OCI-LY7 (cell line): Measurements from ENCODE around the gene SEZ6. TPM values are rescaled to one million over a fixed set of nuclear protein-coding genes. Genes with fewer than 3 reads are reported as not detected.

Source experiments
- BruUV-seq: library from RNA; stranded (reverse); fragments of 400-500 nt; replicated peaks from 2 replicates; lab custom pipeline; 2021; lab: Mats Ljungman, UMichigan
- CTCF ChIA-PET: fragments of 300-600 bp; sonication (Branson Sonifier 250); formaldehyde crosslinking; loops from one replicate; lab custom pipeline; 2022; ENCODE audit warnings: antibody characterized with exemption; ENCODE audit not compliant: unreplicated experiment; lab: Charles Lee
- POLR2A ChIA-PET: fragments of 300-600 bp; sonication (Branson Sonifier 250); formaldehyde crosslinking; loops from one replicate; lab custom pipeline; 2022; ENCODE audit warnings: antibody characterized with exemption; lab: Charles Lee
- DNase-seq: peaks from one replicate; pipeline ENCODE4 v3.0.0-alpha.2; 2015; ENCODE audit warnings: low spot score
- H2AFZ ChIP-seq: fragments of 200-600 bp; sonication (generic), shearing (Covaris generic); 2 replicates; pipeline ENCODE4 v1.6.1; 2014; ENCODE audit warnings: mild to moderate bottlenecking, antibody characterized with exemption, low read length, moderate library complexity
- H3K27ac ChIP-seq: fragments of 200-600 bp; sonication (generic); 2 replicates; pipeline ENCODE4 v1.5.1; 2014; ENCODE audit warnings: mixed run types, low read depth, mild to moderate bottlenecking, moderate library complexity, low read length, inconsistent platforms; ENCODE audit not compliant: poor library complexity, severe bottlenecking
- H3K36me3 ChIP-seq: fragments of 200-600 bp; sonication (generic); 2 replicates; pipeline ENCODE4 v1.6.1; 2014; ENCODE audit warnings: mild to moderate bottlenecking, antibody characterized with exemption, low read length, moderate library complexity, mixed read lengths; ENCODE audit not compliant: insufficient read depth
- H3K4me1 ChIP-seq: fragments of 200-600 bp; sonication (generic); 2 replicates; pipeline ENCODE4 v1.5.1; 2014; ENCODE audit warnings: mild to moderate bottlenecking, low read length; ENCODE audit not compliant: insufficient read depth, poor library complexity, severe bottlenecking
- H3K4me2 ChIP-seq: fragments of 200-600 bp; sonication (generic); 2 replicates; pipeline ENCODE4 v1.6.1; 2014; ENCODE audit warnings: mild to moderate bottlenecking, low read length
- H3K4me3 ChIP-seq: fragments of 200-600 bp; sonication (generic); 2 replicates; pipeline ENCODE4 v1.5.1; 2014; ENCODE audit warnings: mild to moderate bottlenecking, low read depth, low read length; ENCODE audit not compliant: poor library complexity, severe bottlenecking
- H3K79me2 ChIP-seq: fragments of 200-600 bp; sonication (generic); 2 replicates; pipeline ENCODE4 v1.6.1; 2016; ENCODE audit warnings: low read depth, mild to moderate bottlenecking, low read length, moderate library complexity, mixed read lengths; ENCODE audit not compliant: insufficient read depth
- H3K9me2 ChIP-seq: fragments of 200-600 bp; sonication (generic); 2 replicates; pipeline ENCODE4 v1.6.1; 2016; ENCODE audit warnings: mild to moderate bottlenecking, low read length, mixed read lengths; ENCODE audit not compliant: insufficient read depth
- H3K9me3 ChIP-seq: fragments of 200-600 bp; sonication (generic); 2 replicates; pipeline ENCODE4 v1.6.1; 2014; ENCODE audit warnings: mild to moderate bottlenecking, mixed run types, low read length, mixed read lengths
- H4K20me1 ChIP-seq: fragments of 200-600 bp; sonication (generic); 2 replicates; pipeline ENCODE4 v1.6.1; 2014; ENCODE audit warnings: mild to moderate bottlenecking, antibody characterized with exemption, low read length, moderate library complexity, mixed read lengths; ENCODE audit not compliant: insufficient read depth
- EZH2phosphoT487 ChIP-seq: fragments of 200-600 bp; sonication (generic); IDR thresholded peaks from 2 replicates; pipeline ENCODE4 v1.6.1; 2018; ENCODE audit warnings: low read depth, borderline replicate concordance, mild to moderate bottlenecking, mixed run types, antibody characterized with exemption, low read length, moderate library complexity, mixed read lengths
- intact Hi-C: fragments of 100-400 bp; cut with micrococcal nuclease; formaldehyde crosslinking; loops from one replicate; pipeline ENCODE4 v1.10.0; 2022; ENCODE audit not compliant: unreplicated experiment
- total RNA-seq, 2 experiments: library from RNA; depleted of rRNA in 1 of 2; stranded (reverse); fragments of >200 nt in 1 of 2; shearing (Covaris generic) in 1 of 2; gene quantifications; 2 replicates each; pipeline ENCODE4 v1.2.3, GENCODE V29; 2014 to 2022
- TF ChIP-seq, protein P1 (sequence below): fragments of 200-600 bp; sonication (generic); conservative IDR thresholded peaks from 2 replicates; pipeline ENCODE4 v1.5.1; 2014; ENCODE audit warnings: mild to moderate bottlenecking, antibody characterized with exemption, low read length, moderate library complexity, mixed read lengths

The SEZ6 gene
- total RNA-seq, 2 experiments from 2014 or later, result not detected

DNA sequence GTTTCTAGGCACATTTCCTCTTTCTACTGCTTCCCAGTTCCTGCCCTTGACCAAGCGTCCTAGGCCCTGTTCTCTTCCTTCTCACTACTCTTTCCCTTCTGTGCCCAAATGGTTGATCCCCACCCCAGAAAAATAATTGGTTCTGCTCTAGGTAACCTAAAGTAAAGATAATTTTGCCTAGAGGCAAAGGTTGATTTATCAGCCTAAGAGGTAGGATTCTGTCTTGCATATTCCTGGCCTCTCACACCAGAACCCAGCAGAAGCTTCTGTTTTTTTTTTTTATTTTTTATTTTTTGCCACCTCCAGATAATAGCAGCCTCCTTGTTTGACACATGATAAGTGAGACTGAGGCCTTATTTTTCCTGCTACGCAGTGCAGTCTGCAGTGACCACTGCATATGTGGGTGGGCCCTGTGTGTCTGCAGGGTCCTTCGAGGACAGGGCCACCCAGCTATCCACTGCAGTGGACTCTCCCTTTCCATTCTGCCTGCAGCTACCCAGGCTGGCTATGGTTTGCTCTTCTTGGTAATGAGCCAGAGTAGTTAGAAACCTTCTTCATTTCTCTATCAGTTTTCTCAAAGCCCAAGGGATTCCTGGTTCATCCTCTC is 37.8 kb upstream of the SEZ6 start:
- ChIA-PET POLR2A (interaction anchor here (0.6 to 0.7 kb wide), 2 partner anchors 9 to 29 kb away, joined by 3 read pairs; no protein-coding TSS in a partner anchor), CTCF (no interaction called here)
- Histone ChIP-seq H3K79me2 (no peaks in the 10 kb centered on the region), H3K36me3 (no peaks in the 10 kb centered on the region), H3K4me2 (no peak overlapping the region), H2AFZ (no peak overlapping the region), H4K20me1 (no peaks in the 10 kb centered on the region), H3K4me1 (peaks cover 22% of the 10 kb centered on the region), H3K4me3 (no peak overlapping the region), H3K9me3 (no peaks in the 10 kb centered on the region), H3K9me2 (no peaks in the 10 kb centered on the region), H3K27ac (no peak overlapping the region)
- BruUV-seq, result no TSS peak
- intact Hi-C loops, result no loop called here
- DNase-seq, result no peak
- no peak for TF ChIP-seq EZH2phosphoT487
- TF ChIP-seq, protein P1, sequence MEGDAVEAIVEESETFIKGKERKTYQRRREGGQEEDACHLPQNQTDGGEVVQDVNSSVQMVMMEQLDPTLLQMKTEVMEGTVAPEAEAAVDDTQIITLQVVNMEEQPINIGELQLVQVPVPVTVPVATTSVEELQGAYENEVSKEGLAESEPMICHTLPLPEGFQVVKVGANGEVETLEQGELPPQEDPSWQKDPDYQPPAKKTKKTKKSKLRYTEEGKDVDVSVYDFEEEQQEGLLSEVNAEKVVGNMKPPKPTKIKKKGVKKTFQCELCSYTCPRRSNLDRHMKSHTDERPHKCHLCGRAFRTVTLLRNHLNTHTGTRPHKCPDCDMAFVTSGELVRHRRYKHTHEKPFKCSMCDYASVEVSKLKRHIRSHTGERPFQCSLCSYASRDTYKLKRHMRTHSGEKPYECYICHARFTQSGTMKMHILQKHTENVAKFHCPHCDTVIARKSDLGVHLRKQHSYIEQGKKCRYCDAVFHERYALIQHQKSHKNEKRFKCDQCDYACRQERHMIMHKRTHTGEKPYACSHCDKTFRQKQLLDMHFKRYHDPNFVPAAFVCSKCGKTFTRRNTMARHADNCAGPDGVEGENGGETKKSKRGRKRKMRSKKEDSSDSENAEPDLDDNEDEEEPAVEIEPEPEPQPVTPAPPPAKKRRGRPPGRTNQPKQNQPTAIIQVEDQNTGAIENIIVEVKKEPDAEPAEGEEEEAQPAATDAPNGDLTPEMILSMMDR, result no peak

DNA sequence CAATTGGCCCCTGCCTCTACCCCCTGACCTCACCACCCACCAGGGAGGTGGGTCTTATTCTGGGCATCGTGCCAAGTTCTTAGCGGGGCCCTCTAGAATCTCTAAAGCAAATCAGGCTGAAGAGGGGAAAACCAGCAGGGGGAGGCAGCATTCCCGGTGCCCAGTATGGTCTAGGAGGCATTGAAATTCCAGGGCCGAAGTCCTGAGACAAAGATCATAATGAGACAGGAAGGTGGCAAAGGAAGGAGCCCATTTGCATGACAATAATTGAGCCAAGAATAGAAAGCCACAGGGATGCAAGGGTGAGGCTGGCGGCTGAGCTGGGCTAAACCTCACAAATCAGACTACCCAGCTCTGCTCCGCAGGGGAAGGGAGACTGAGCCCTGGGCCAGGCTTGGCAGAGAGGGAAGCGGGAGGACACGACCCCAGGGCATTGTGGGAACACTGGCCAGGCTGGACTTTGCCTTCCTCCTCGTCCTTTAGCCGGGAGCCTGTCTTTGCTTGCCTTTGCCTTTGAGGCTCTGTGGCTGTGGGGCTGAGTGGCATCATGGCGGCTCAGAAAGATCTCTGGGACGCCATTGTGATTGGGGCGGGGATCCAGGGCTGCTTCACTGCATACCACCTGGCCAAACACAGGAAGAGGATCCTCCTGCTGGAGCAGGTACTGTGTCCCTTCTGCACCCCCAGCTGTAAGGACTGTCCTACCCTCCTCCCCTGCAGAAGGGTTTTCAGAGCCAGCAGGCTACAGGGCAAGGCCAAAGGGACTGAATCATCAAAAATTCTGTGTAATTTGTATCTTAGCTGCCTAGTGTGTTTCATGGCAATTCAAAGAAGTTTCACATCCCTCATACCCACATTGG is 37.1 kb upstream of the SEZ6 start, which contains the start of gene PIPOX:
PIPOX (plus strand) TSS at position 463 of the 860 bp plus-strand sequence; CDS start at position 548, 85 bp downstream.
- ChIA-PET CTCF (no interaction called here), POLR2A (interaction anchor here (0.7 kb wide), 1 partner anchor 8 kb away, joined by 3 read pairs; no protein-coding TSS in a partner anchor)
- Histone ChIP-seq H3K36me3 (no peaks in the 10 kb centered on the region), H3K4me1 (peaks cover 17% of the 10 kb centered on the region), H3K79me2 (no peaks in the 10 kb centered on the region), H3K27ac (no peak within 1 kb of the TSS), H4K20me1 (no peaks in the 10 kb centered on the region), H3K9me2 (no peaks in the 10 kb centered on the region), H3K4me3 (no peak within 1 kb of the TSS), H3K9me3 (no peaks in the 10 kb centered on the region), H3K4me2 (peak within 1 kb of the TSS; percentile 48), H2AFZ (no peak within 1 kb of the TSS)
- BruUV-seq, result no TSS peak
- intact Hi-C loops, result no loop called here
- TF ChIP-seq, protein P1, result no peak
- TF ChIP-seq EZH2phosphoT487, result no peak
- peak; percentile 54 for DNase-seq
